GM21360 (cell line): Measurements from ENCODE around the gene MYF5.

Source experiments
- ATAC-seq: cut with Tn5 transposase; IDR thresholded peaks from one replicate; pipeline ENCODE4 v1.9.1; 2021; ENCODE audit warnings: mild to moderate bottlenecking, moderate library complexity; ENCODE audit not compliant: unreplicated experiment

Gene MYF5

DNA sequence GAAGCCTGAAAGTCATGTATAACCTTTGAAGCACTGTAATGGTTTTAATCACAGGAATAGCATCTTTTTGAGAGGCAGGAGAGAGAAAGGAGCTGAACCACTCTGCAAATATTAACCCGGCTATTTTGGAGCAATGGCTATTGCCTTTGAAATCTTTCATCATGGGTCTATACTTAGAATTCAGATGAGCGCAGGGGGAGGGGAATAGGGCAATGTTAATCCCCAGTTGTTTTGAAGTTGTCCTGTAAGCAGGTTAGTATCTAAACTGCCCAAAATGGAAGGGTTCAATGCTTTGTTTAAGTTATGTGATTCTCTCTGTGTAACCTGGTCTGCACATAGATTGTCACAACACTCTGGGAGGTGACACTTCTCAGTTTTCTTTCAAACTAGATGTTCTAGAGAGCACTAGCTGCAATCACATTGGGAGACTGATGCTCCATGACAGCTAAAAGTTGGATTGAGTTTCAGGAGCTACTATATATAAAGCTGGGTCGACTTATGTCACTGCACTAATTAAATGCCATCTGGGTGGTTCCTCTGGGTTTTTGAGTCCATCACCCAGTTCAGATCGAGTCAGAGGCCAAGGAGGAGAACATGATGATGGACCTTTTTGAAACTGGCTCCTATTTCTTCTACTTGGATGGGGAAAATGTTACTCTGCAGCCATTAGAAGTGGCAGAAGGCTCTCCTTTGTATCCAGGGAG is 9.4 kb upstream of the MYF5 start, which contains the start of gene MYF6:
Gene MYF6 (plus strand): TSS at position 509 of the 704 bp plus-strand sequence. CDS start 86 bp downstream, at position 595.
- no peak for ATAC-seq

- no peak for ATAC-seq
These were observed 8.9 kb upstream of the MYF5 start for GRCh38 chr12:80707830-80708258.

GRCh38 chr12:80708259-80708974 is 8.3 kb upstream of the MYF5 start:
- ATAC-seq = no peak

DNA sequence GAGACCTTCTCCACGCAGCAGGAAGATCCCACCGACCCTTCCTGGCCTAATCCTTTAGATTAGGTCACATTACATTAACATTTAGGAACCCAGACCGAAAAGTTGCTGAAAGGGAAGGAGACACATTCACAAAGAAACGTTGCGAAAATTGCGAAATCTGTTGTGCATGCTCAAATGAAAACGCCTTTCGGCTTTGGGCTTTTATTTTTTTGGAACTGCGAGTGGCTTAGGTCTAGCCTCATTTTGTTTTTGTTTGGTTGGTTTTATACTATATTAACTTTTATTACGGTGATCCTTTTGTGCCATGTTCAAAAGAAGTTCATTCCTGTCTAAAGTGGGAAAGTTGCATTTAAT is 7.8 kb upstream of the MYF5 start:
- no peak for ATAC-seq

DNA sequence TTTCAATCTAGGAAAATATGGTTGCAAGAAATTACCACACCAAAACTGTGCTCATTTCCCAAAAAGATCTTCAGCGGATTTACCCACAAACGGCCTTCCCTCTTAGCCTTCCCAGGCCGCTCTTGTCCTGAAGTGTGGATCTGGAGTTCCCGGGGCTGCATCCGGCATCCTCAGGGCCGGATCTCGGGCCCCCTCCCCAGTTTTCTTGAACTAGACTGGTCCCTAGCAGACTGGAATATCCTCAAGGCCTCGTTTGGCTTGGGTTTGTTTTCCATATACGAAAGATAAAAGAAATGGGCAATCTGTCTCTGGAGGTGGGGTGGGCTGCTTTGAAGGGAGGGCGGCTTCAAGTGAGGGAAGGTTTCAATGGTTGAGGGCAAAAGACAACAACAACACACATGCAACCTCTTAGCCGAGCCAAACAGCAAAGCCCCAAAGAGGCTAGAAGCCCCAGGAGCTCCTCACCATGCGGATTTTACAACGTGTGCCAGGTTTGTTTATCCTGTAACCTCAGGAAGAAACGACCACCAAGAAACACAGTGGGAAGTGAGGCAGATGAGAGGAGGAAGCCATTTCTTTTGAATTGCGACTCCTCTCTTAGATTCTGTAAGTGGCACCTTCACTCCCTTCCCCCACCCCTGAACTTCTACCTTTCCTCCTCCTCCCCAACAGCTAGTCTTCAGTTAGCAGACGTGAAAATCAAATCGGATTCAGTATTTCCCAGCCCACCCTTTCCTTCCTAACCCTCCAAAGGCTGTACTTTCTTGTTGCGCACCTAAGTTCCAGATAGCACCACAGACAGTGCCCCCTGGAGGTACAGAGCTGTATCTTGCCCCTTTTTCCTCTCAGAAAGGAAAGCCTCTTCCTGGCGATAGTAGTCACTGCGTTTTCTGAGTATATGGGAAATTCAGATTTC is 6.6 kb upstream of the MYF5 start:
- ATAC-seq = peak; percentile 44

- ATAC-seq = peak; percentile 26
These were observed 5.8 kb upstream of the MYF5 start for GRCh38 chr12:80710727-80711449.

DNA sequence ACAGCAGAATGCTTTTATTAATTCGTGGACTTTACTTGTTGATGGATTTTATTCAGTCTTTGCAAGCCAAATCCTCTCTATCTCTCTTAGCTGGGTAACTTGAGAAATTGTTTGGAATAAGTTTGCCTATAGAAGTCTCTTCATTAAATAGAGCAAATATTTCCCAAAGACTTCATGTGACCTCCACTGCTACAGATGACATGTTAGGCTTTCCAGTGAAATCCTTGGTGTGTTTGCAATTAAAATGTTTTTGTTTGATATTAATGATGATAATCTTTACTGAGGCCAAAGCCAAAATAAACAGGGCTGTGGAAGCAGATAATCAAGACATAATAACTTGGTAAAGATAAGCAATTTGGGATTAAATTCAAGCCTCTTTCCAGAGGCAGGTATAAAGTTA is 4.8 kb upstream of the MYF5 start:
- no peak for ATAC-seq

- ATAC-seq = no peak
These were observed 3.8 kb upstream of the MYF5 start for GRCh38 chr12:80712866-80713265.

DNA sequence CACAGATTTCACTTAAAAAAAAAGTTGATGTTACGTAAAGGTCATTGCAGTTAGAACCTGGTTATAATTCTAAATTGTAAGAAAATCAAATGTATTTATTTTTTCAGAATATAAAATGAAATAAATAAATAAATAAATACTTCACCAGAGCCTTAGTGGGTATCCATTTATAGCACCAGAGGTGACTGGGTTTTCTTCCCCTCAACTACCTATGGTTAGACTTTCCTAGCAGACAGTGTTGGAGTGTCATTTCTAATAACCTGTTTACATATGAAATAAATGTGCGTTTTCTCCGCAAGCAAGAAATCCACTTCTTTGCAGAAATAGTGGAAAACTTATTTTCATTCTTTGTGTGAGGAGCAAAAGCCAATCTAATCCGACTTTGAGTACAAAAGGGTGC is 3.3 kb upstream of the MYF5 start:
- no peak for ATAC-seq

- no peak for ATAC-seq
These were observed 2.7 kb upstream of the MYF5 start for GRCh38 chr12:80714055-80714454.

DNA sequence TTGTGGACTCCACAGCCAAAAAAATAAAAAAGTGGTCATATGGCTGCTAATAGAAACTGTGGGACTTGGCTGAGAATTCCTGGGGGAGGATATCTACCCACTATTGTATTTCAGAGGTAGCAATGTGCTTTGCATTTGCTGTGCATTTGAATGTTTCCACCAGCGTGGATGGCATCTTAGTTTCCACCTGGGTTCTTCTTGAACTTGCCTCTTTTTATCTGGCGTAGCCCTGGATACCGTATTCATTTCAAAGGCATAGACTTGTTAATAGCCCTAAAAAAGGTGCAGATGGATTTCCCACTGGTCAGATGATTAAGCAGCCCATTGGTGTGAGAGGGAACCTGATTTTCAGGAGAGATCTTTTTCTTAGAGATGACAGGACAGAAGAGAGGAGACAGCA is 1.9 kb upstream of the MYF5 start:
- no peak for ATAC-seq

DNA sequence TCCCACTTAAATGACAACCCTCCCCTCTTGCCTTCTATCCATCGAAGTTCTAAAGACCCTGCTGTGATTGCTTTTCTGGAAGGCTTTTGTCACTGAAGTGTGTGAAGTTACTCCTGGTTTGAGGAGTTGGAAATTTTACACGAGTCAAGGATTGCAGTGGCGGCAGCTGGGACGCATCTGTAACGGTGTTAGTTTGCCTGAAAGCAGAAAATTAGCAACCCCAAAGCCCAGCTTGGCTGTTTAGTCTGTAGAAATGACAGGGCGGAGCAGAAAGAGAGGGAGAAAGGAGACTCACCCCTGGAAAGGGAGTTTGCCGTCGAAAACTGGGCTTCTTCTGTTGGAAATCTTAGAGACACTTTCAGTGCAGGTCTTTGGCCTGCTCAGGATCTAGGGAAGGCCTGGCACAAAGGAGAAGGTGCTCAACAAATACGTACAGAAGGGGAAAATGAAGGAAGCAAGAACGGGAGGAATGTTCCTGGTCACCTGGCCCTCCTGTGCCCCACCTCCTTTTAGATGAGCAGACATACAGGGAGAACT is 931 bp upstream of the MYF5 start:
- ATAC-seq = no peak

GRCh38 chr12:80717856-80718255 is 1.1 kb downstream of the MYF5 start:
- no peak for ATAC-seq

GRCh38 chr12:80720516-80720915 is 3.8 kb downstream of the MYF5 start:
- ATAC-seq = no peak

- no peak for ATAC-seq
These were observed 4.6 kb downstream of the MYF5 start for GRCh38 chr12:80721326-80721725.

- no peak for ATAC-seq
These were observed 29.3 kb downstream of the MYF5 start for GRCh38 chr12:80745851-80746505.

- ATAC-seq = no peak
These were observed 31.1 kb downstream of the MYF5 start for GRCh38 chr12:80747800-80748199.

DNA sequence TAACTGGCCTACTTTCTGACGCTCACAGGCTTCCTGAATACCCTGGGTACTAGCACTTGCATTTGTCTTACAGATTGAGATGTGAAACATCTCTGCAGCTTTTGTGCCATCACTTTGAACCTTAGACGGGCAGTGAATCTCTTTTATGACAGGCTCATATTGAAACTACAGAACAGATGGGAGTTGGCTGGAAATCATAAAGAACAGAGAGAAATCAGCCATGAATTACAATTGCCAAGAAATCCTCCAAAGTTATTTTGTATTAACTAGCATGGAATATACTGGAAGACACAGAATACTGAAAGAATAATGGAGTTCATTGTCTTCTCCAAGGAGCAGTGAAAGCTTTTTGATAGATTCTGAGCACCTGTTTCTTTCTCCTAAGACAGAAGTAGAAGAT is 32.7 kb downstream of the MYF5 start:
- ATAC-seq = no peak

GRCh38 chr12:80752464-80752863 is 35.8 kb downstream of the MYF5 start:
- ATAC-seq = no peak

- ATAC-seq = no peak
These were observed 37.6 kb downstream of the MYF5 start for GRCh38 chr12:80754274-80754673.
